Choroid plexus epithelial cell (primary cell): Measurements from ENCODE around the gene MSMP.

ENCODE experiments used
- DNase-seq: peaks from one replicate; pipeline ENCODE4 v3.0.0-alpha.2; 2010; ENCODE audit warnings: low read depth
- H3K4me3 ChIP-seq: 2 replicates; pipeline ENCODE4 v1.5.1; 2011; ENCODE audit warnings: low read depth, mild to moderate bottlenecking, control low read depth, low read length, moderate library complexity
- TF ChIP-seq, protein P1 (sequence below): conservative IDR thresholded peaks from 2 replicates; pipeline ENCODE4 v1.5.1; 2011; ENCODE audit warnings: low read depth, mild to moderate bottlenecking, control low read depth, inconsistent platforms, low read length, moderate library complexity

MSMP gene

GRCh38 chr9:35789541-35789940 is 35.5 kb upstream of the MSMP start:
- no peak for DNase-seq
- no peak overlapping the region for H3K4me3 ChIP-seq
- TF ChIP-seq, protein P1, sequence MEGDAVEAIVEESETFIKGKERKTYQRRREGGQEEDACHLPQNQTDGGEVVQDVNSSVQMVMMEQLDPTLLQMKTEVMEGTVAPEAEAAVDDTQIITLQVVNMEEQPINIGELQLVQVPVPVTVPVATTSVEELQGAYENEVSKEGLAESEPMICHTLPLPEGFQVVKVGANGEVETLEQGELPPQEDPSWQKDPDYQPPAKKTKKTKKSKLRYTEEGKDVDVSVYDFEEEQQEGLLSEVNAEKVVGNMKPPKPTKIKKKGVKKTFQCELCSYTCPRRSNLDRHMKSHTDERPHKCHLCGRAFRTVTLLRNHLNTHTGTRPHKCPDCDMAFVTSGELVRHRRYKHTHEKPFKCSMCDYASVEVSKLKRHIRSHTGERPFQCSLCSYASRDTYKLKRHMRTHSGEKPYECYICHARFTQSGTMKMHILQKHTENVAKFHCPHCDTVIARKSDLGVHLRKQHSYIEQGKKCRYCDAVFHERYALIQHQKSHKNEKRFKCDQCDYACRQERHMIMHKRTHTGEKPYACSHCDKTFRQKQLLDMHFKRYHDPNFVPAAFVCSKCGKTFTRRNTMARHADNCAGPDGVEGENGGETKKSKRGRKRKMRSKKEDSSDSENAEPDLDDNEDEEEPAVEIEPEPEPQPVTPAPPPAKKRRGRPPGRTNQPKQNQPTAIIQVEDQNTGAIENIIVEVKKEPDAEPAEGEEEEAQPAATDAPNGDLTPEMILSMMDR: no peak

- TF ChIP-seq, protein P1: no peak
- H3K4me3 ChIP-seq: no peak overlapping the region
- no peak for DNase-seq
Measured at GRCh38 chr9:35783418-35783817, 29.3 kb upstream of the MSMP start.

DNA sequence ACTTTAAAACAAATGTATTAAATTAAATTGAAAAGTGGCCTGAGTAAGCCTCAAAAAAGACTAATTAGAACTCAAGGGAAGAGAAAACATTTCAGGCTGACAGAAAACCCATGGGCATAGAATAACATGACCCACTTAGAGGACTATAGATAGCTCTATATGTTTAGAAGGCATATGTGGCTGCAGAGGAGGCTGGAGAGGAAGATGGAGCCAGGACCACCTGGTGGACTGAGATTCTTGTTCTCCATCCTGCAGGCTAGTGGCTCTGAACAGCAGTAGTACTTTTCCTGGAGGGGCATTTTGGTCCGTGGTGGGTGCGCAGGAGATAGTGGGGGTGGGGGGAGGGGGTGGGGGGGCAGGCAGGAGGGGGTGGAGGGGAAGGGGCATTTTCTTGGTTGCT is 27.0 kb upstream of the MSMP start:
- TF ChIP-seq, protein P1: no peak
- no peak overlapping the region for H3K4me3 ChIP-seq
- DNase-seq: no peak

DNA sequence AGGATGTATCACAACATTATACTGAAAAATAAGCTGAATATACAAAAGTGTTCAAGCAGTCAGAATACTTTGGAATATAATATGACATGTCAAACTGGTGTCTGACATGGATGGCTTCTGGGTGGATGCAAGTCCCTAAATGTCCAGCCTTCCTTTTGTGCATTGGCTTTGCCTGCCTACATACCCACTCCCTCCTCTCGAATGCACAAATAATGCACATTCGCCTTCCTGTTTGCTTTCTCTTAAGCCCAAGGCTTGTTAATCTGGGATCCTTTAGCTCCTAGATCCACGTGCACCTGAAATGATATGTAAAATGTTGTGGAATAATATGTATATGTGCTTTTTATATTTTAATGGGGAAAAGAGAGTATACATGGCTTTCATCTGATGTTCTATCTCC is 24.4 kb upstream of the MSMP start:
- TF ChIP-seq, protein P1: no peak
- no peak for DNase-seq
- no peak overlapping the region for H3K4me3 ChIP-seq

GRCh38 chr9:35776018-35776417 is 21.9 kb upstream of the MSMP start:
- TF ChIP-seq, protein P1: no peak
- H3K4me3 ChIP-seq: no peak overlapping the region

DNA sequence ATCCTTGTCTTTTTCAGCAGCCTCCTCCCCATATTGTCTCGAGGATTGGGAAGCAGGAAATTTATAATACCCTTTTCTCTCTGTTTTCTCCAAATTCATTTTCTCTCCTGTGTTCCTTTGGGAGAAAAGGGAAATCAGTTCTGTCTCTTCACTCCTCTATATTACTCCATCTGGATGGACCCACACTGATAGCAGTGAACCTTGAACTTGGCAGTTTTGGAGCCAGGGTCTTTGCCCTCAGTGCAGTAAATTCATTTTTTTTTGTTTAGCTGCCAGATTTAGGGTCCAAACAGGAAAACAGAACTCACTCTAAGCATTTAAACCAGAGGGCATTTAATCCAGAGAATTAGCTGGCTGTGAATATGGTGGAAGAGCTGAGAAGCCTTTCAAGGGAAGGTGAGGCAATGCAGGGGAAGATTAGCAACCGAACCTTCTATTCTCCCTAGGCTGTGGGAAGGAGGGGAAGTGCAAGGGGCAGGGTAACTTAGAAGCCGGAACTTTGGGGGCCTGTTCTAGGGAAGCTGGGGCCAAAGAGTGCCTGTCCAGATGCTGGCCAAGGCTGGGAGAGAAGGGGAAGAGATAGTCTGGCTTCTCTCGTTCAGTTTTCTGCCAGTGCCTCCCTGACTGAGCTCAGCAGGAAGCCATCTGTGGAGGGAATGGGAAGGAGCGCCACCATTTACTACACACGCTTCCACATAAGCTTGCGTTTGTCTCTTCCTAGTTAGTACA is 21.0 kb upstream of the MSMP start:
- TF ChIP-seq, protein P1: no peak
- H3K4me3 ChIP-seq: no peak overlapping the region
- no peak for DNase-seq

More at GRCh38 chr9:35776018-35776417, 21.9 kb upstream of the MSMP start:
- no peak for DNase-seq

DNA sequence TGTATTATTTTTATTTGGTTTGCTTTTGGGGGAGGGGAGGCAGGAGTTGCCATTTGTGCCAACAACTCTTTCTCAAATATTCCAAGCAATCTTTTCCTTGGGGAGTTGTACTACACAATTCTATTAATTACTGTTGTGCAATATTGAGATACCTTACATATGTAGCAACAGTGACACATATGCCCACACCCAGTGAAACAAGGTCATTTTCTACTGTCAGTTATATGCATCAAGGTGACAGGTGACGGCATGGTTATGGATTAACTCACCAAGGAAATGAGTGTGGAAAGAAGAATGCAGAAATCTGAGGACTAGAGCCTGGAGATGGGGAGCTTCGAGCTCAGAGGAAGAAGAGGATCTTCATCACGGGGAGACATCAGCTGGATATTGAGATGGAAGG is 17.9 kb upstream of the MSMP start:
- TF ChIP-seq, protein P1: no peak
- DNase-seq: no peak
- H3K4me3 ChIP-seq: no peak overlapping the region
